HCT116 (cell line): ENCODE data around the gene ACR. TPM values are rescaled to one million over a fixed set of nuclear protein-coding genes. Genes with fewer than 3 reads are reported as not detected.

Experiments used
- ATAC-seq: fragments of 200-7000 bp; cut with Tn5 transposase; 2 replicates; pipeline ENCODE4 v1.9.1; 2020; ENCODE audit warnings: mild to moderate bottlenecking, moderate library complexity
- BruUV-seq: library from RNA; stranded (reverse); fragments of 400-500 nt; replicated peaks from 2 replicates; lab custom pipeline; 2021; lab: Mats Ljungman, UMichigan
- CTCF ChIA-PET: fragments of 300-600 bp; sonication (Branson Sonifier 250); formaldehyde crosslinking; loops from one replicate; lab custom pipeline; 2021; ENCODE audit warnings: antibody characterized with exemption; lab: Charles Lee
- POLR2A ChIA-PET: fragments of 300-600, 350-600 bp; sonication (Branson Sonifier 250); formaldehyde crosslinking; loops from one replicate; lab custom pipeline; 2021; ENCODE audit warnings: antibody characterized with exemption; lab: Charles Lee
- RAD21 ChIA-PET, 2 experiments: fragments of 300-600 bp; sonication (Branson Sonifier 250); formaldehyde crosslinking; loops; one replicate each; lab custom pipeline; 2023; ENCODE audit warnings: low total read pairs in 2 of 2; ENCODE audit not compliant: uncharacterized antibody in 2 of 2, unreplicated experiment in 2 of 2, low non-redundant PET in 1 of 2; lab: Charles Lee
- DNase-seq: peaks from one replicate; pipeline ENCODE4 v3.0.0-alpha.2; 2010; ENCODE audit warnings: low read depth, low spot score
- H2AFZ ChIP-seq: fragments of 200-600 bp; shearing (Covaris generic), sonication (generic); 2 replicates; pipeline ENCODE4 v1.6.1; 2017; ENCODE audit warnings: low read depth, mixed run types, mixed read lengths, antibody characterized with exemption, low read length; ENCODE audit not compliant: poor library complexity, severe bottlenecking
- H3K27ac ChIP-seq: 2 replicates; pipeline ENCODE4 v1.5.1; 2012; ENCODE audit warnings: low read depth, low read length
- H3K27me3 ChIP-seq: fragments of 200-600 bp; sonication (generic); 2 replicates; pipeline ENCODE4 v1.6.1; 2016; ENCODE audit warnings: mixed run types, low read length, mixed read lengths; ENCODE audit not compliant: insufficient read depth
- H3K36me3 ChIP-seq, 2 experiments: fragments of 200-500 bp in 1 of 2; fragments of 200-600 bp in 1 of 2; sonication (Bioruptor generic) in 1 of 2; sonication (generic) in 1 of 2; 2 replicates each; pipeline versions ENCODE4 v1.5.1 to v1.6.1; 2014 to 2016; ENCODE audit warnings: low read length in 2 of 2, inconsistent platforms in 1 of 2, mixed read lengths in 1 of 2, mixed run types in 1 of 2; ENCODE audit not compliant: insufficient read depth in 2 of 2, control insufficient read depth in 1 of 2
- H3K4me1 ChIP-seq, 2 experiments: fragments of 200-600 bp in 1 of 2; sonication (generic) in 1 of 2; 2 replicates each; pipeline versions ENCODE4 v1.5.1 to v1.6.1; 2012 to 2017; ENCODE audit warnings: low read length in 2 of 2, inconsistent platforms in 1 of 2, mild to moderate bottlenecking in 1 of 2, mixed read lengths in 1 of 2, mixed run types in 1 of 2, moderate library complexity in 1 of 2; ENCODE audit not compliant: insufficient read depth in 2 of 2, control insufficient read depth in 1 of 2
- H3K4me2 ChIP-seq: fragments of 200-600 bp; sonication (generic); 2 replicates; pipeline ENCODE4 v1.6.1; 2017; ENCODE audit warnings: mixed run types, low read length, mixed read lengths
- H3K4me3 ChIP-seq, 2 experiments: fragments of 200-600 bp in 1 of 2; sonication (generic) in 1 of 2; replicated peaks in 1 of 2; 2 replicates each; pipeline ENCODE4 v1.5.1; 2011 to 2016; ENCODE audit warnings: low read length in 2 of 2, control low read depth in 1 of 2, low read depth in 1 of 2, mild to moderate bottlenecking in 1 of 2, mixed read lengths in 1 of 2, mixed run types in 1 of 2
- H3K79me2 ChIP-seq: fragments of 200-600 bp; sonication (generic); 2 replicates; pipeline ENCODE4 v1.6.1; 2017; ENCODE audit warnings: mild to moderate bottlenecking, mixed run types, low read length, moderate library complexity, mixed read lengths; ENCODE audit not compliant: insufficient read depth
- H3K9ac ChIP-seq: fragments of 200-600 bp; sonication (generic); 2 replicates; pipeline ENCODE4 v1.6.1; 2016; ENCODE audit warnings: low read length, mixed read lengths
- H3K9me2 ChIP-seq: fragments of 200-600 bp; sonication (generic), shearing (Covaris generic); 2 replicates; pipeline ENCODE4 v1.6.1; 2017; ENCODE audit warnings: mixed run types, mild to moderate bottlenecking, moderate library complexity; ENCODE audit not compliant: insufficient read depth
- H3K9me3 ChIP-seq, 2 experiments: fragments of 200-500 bp in 1 of 2; fragments of 200-600 bp in 1 of 2; sonication (Bioruptor generic) in 1 of 2; sonication (generic) in 1 of 2; 2 replicates each; pipeline ENCODE4 v1.6.1; 2014 to 2017; ENCODE audit warnings: low read length in 2 of 2, mixed read lengths in 2 of 2, inconsistent platforms in 1 of 2, low read depth in 1 of 2, mild to moderate bottlenecking in 1 of 2, mixed run types in 1 of 2, moderate library complexity in 1 of 2; ENCODE audit not compliant: control insufficient read depth in 1 of 2, insufficient read depth in 1 of 2
- H4K20me1 ChIP-seq: fragments of 200-600 bp; sonication (generic), shearing (Covaris generic); 2 replicates; pipeline ENCODE4 v1.6.1; 2017; ENCODE audit warnings: mixed run types, mild to moderate bottlenecking, moderate library complexity; ENCODE audit not compliant: insufficient read depth
- CBX3 ChIP-seq: IDR thresholded peaks from 2 replicates; pipeline ENCODE4 v1.6.1; 2012; ENCODE audit warnings: low read depth
- EGR1 ChIP-seq: IDR thresholded peaks from 2 replicates; pipeline ENCODE4 v1.6.1; 2012; ENCODE audit warnings: low read depth
- EZH2 ChIP-seq: fragments of 200-600 bp; sonication (generic); IDR thresholded peaks from 2 replicates; pipeline ENCODE4 v1.6.1; 2017; ENCODE audit warnings: antibody characterized with exemption, mixed run types
- EZH2phosphoT487 ChIP-seq: fragments of 200-600 bp; IDR thresholded peaks from 2 replicates; pipeline ENCODE4 v1.6.1; 2018; ENCODE audit warnings: antibody characterized with exemption, borderline replicate concordance
- REST ChIP-seq: IDR thresholded peaks from 2 replicates; pipeline ENCODE4 v1.6.1; 2012; ENCODE audit warnings: low read depth
- SP1 ChIP-seq: IDR thresholded peaks from 2 replicates; pipeline ENCODE4 v1.6.1; 2012; ENCODE audit warnings: low read depth
- ZFX ChIP-seq: fragments of 450-650 bp; IDR thresholded peaks from 2 replicates; pipeline ENCODE4 v1.6.1; 2017
- ZNF274 ChIP-seq: fragments of 200-500 bp; sonication (Bioruptor generic); IDR thresholded peaks from 2 replicates; pipeline ENCODE4 v1.6.1; 2014; ENCODE audit warnings: mild to moderate bottlenecking, low read depth, low read length, inconsistent platforms
- intact Hi-C: fragments of 100-400 bp; cut with micrococcal nuclease; formaldehyde crosslinking; loops from 2 replicates; pipeline ENCODE4 v1.10.0; 2022
- total RNA-seq: library from RNA; stranded (reverse); gene quantifications from one replicate; pipeline ENCODE4 v1.2.1, GENCODE V29; 2021; ENCODE audit not compliant: unreplicated experiment

The ACR gene
- total RNA-seq, 1 experiment from 2014 or later: 1.5 TPM

GRCh38 chr22:50700387-50701075 lies 37.5 kb upstream of the ACR start:
- Histone ChIP-seq H2AFZ (no peak overlapping the region), H3K36me3 (peaks cover 0 to 8% of the 10 kb centered on the region in 2 experiments; a peak in 1 of 4 replicates), H3K4me2 (no peak overlapping the region), H3K9ac (no peak overlapping the region), H3K4me3 (no peak overlapping the region), H4K20me1 (no peaks in the 10 kb centered on the region), H3K4me1 (peaks cover 2 to 10% of the 10 kb centered on the region in 2 experiments; a peak in 1 of 4 replicates), H3K9me3 (no peaks in the 10 kb centered on the region), H3K27me3 (no peaks in the 10 kb centered on the region), H3K79me2 (peaks cover 17% of the 10 kb centered on the region), H3K9me2 (no peaks in the 10 kb centered on the region), H3K27ac (no peak overlapping the region)
- ChIA-PET CTCF (no interaction called here), RAD21 (no interaction called here), POLR2A (no interaction called here)
- BruUV-seq: no TSS peak
- intact Hi-C loops: no loop called here
- DNase-seq: no peak
- no peak for ATAC-seq
- no peak for TF ChIP-seq CBX3
- no peak for TF ChIP-seq ZNF274
- TF ChIP-seq SP1: no peak
- TF ChIP-seq REST: no peak
- TF ChIP-seq EGR1: no peak
- TF ChIP-seq EZH2: no peak
- no peak for TF ChIP-seq EZH2phosphoT487
- TF ChIP-seq ZFX: no peak
